DLD1 (cell line): Measurements from ENCODE around the gene TRAPPC4.
"Not testable (repeated sequence)": the region's sequence is repeated elsewhere in the genome, so short reads cannot be mapped to it uniquely, and the experiment has no call there.

Experiments used
- in situ Hi-C: cut with HindIII; loops from 2 replicates; pipeline ENCODE4 v1.10.0; 2017; ENCODE audit warnings: low sequenced_read_pairs

The TRAPPC4 gene

GRCh38 chr11:119018074-119018938 is at the start of gene TRAPPC4, which contains the start of gene RPS25:
TSS of gene TRAPPC4 (plus strand) at chr11:119018766. CDS start at chr11:119018796, 30 bp downstream.
TSS of gene RPS25 (minus strand) at chr11:119018343. CDS start at chr11:119018284, 59 bp downstream.
- in situ Hi-C loops = loop anchor here (5.0 kb wide), 1 partner anchor 84 kb away; the partner anchor contains the start of gene DPAGT1

- in situ Hi-C loops = not testable (repeated sequence)
Measured at GRCh38 chr11:118969508-118969907, 49.1 kb upstream of the TRAPPC4 start.

GRCh38 chr11:118971646-118972045 is 46.9 kb upstream of the TRAPPC4 start, which contains the start of gene FOXR1:
TSS of gene FOXR1 (plus strand) at chr11:118971761. CDS start at chr11:118971932, 171 bp downstream.
- in situ Hi-C loops = no loop called here

GRCh38 chr11:118973985-118974384 is 44.6 kb upstream of the TRAPPC4 start:
- in situ Hi-C loops = no loop called here

- in situ Hi-C loops = no loop called here
Measured at GRCh38 chr11:118975771-118976709, 42.5 kb upstream of the TRAPPC4 start.

- in situ Hi-C loops = no loop called here
Measured at GRCh38 chr11:118979434-118979833, 39.1 kb upstream of the TRAPPC4 start.

- in situ Hi-C loops = no loop called here
Measured at GRCh38 chr11:118980191-118980881, 38.2 kb upstream of the TRAPPC4 start.

- in situ Hi-C loops = not testable (repeated sequence)
Measured at GRCh38 chr11:118984337-118984736, 34.2 kb upstream of the TRAPPC4 start.

GRCh38 chr11:118984825-118985224 is 33.7 kb upstream of the TRAPPC4 start:
- in situ Hi-C loops = no loop called here

- in situ Hi-C loops = no loop called here
Measured at GRCh38 chr11:118988280-118988679, 30.3 kb upstream of the TRAPPC4 start.

GRCh38 chr11:118991486-118992038 is 27.0 kb upstream of the TRAPPC4 start:
- in situ Hi-C loops = not testable (repeated sequence)

GRCh38 chr11:118996926-118997626 is 21.5 kb upstream of the TRAPPC4 start:
- in situ Hi-C loops = no loop called here

- in situ Hi-C loops = no loop called here
Measured at GRCh38 chr11:118997627-118998387, 20.8 kb upstream of the TRAPPC4 start, which contains the start of gene CENATAC. TSS of gene CENATAC (plus strand) at chr11:118998138. CDS start at chr11:118998198, 60 bp downstream.

- in situ Hi-C loops = no loop called here
Measured at GRCh38 chr11:118998388-118998717, 20.2 kb upstream of the TRAPPC4 start.

GRCh38 chr11:118998822-118999221 is 19.7 kb upstream of the TRAPPC4 start:
- in situ Hi-C loops = no loop called here

GRCh38 chr11:119000906-119001305 is 17.7 kb upstream of the TRAPPC4 start:
- in situ Hi-C loops = no loop called here

GRCh38 chr11:119006656-119007055 is 11.9 kb upstream of the TRAPPC4 start:
- in situ Hi-C loops = no loop called here

GRCh38 chr11:119011476-119012053 is 7.0 kb upstream of the TRAPPC4 start:
- in situ Hi-C loops = no loop called here
